GM23338 (cell line): Measurements from ENCODE around the gene WDR1. TPM values are rescaled to one million over a fixed set of nuclear protein-coding genes. Genes with fewer than 3 reads are reported as not detected.
A peak's percentile ranks its signal among the peaks of the same experiment; 100 is the strongest.

Experiments
- ATAC-seq: fragments of 200-7000 bp; cut with Tn5 transposase; 3 replicates; pipeline ENCODE4 v1.9.1; 2020
- DNase-seq: peaks from one replicate; pipeline ENCODE4 v3.0.0-alpha.2; 2015; ENCODE audit warnings: low spot score
- H2AFZ ChIP-seq: fragments of 200-600 bp; sonication (generic); 2 replicates; pipeline ENCODE4 v1.8.0; 2016; ENCODE audit warnings: antibody characterized with exemption, mild to moderate bottlenecking, moderate library complexity
- H3F3A ChIP-seq: fragments of 200-600 bp; sonication (generic); replicated peaks from 2 replicates; pipeline ENCODE4 v1.8.0; 2017; ENCODE audit warnings: antibody characterized with exemption, mixed run types, low read depth
- H3K27ac ChIP-seq: fragments of 200-600 bp; sonication (generic); 2 replicates; pipeline ENCODE4 v1.6.1; 2016; ENCODE audit warnings: low read depth
- H3K27me3 ChIP-seq: fragments of 200-600 bp; sonication (generic); 2 replicates; pipeline ENCODE4 v1.8.0; 2016; ENCODE audit warnings: mild to moderate bottlenecking, mixed run types, moderate library complexity; ENCODE audit not compliant: insufficient read depth
- H3K36me3 ChIP-seq: fragments of 200-600 bp; sonication (generic); 2 replicates; pipeline ENCODE4 v1.8.0; 2016; ENCODE audit warnings: mild to moderate bottlenecking; ENCODE audit not compliant: insufficient read depth
- H3K4me1 ChIP-seq: fragments of 200-600 bp; sonication (generic); 2 replicates; pipeline ENCODE4 v1.8.0; 2016; ENCODE audit warnings: mild to moderate bottlenecking, moderate library complexity; ENCODE audit not compliant: insufficient read depth
- H3K4me2 ChIP-seq: fragments of 200-600 bp; sonication (generic); 2 replicates; pipeline ENCODE4 v1.7.1; 2017; ENCODE audit warnings: mixed run types
- H3K4me3 ChIP-seq: fragments of 200-600 bp; sonication (generic); 2 replicates; pipeline ENCODE4 v1.6.1; 2016; ENCODE audit warnings: mixed run types
- H3K79me2 ChIP-seq: fragments of 200-600 bp; sonication (generic); replicated peaks from 2 replicates; pipeline ENCODE4 v1.8.0; 2017; ENCODE audit warnings: mild to moderate bottlenecking; ENCODE audit not compliant: insufficient read depth
- H3K9me2 ChIP-seq: fragments of 200-600 bp; sonication (generic); 2 replicates; pipeline ENCODE4 v1.8.0; 2017; ENCODE audit not compliant: insufficient read depth
- H4K20me1 ChIP-seq: fragments of 200-600 bp; sonication (generic); replicated peaks from 2 replicates; pipeline ENCODE4 v1.8.0; 2017; ENCODE audit warnings: mild to moderate bottlenecking; ENCODE audit not compliant: insufficient read depth
- H3K27ac Mint-ChIP-seq: 2 replicates; pipeline ENCODE4 v1.8.0; 2020; ENCODE audit warnings: inconsistent platforms, mild to moderate bottlenecking, moderate library complexity, mixed read lengths
- H3K27me3 Mint-ChIP-seq: 3 replicates; pipeline ENCODE4 v1.8.0; 2022; ENCODE audit warnings: low read depth, mild to moderate bottlenecking, moderate library complexity, mixed read lengths, inconsistent platforms; ENCODE audit not compliant: insufficient read depth, poor library complexity
- H3K36me3 Mint-ChIP-seq: 3 replicates; pipeline ENCODE4 v1.8.0; 2021; ENCODE audit warnings: low read depth, mild to moderate bottlenecking, inconsistent platforms, moderate library complexity, mixed read lengths
- H3K4me1 Mint-ChIP-seq: 3 replicates; pipeline ENCODE4 v1.8.0; 2020; ENCODE audit warnings: mild to moderate bottlenecking, inconsistent platforms, mixed read lengths
- H3K4me3 Mint-ChIP-seq: 3 replicates; pipeline ENCODE4 v1.8.0; 2021; ENCODE audit warnings: moderate library complexity, mild to moderate bottlenecking, inconsistent platforms, mixed read lengths
- H3K9me3 Mint-ChIP-seq: 3 replicates; pipeline ENCODE4 v1.8.0; 2020; ENCODE audit warnings: moderate library complexity, mild to moderate bottlenecking, inconsistent platforms, mixed read lengths
- CREB1 ChIP-seq: fragments of 250-450 bp; sonication (Bioruptor Pico); IDR thresholded peaks from 2 replicates; pipeline ENCODE4 v1.5.0; 2020; ENCODE audit warnings: low read depth, mild to moderate bottlenecking, moderate library complexity
- CTCF ChIP-seq, 2 experiments: fragments of 200-600 bp in 1 of 2; sonication (generic) in 1 of 2; conservative IDR thresholded peaks; 2 replicates each; pipeline versions ENCODE4 v1.5.1 to v1.6.1; 2016 to 2017; ENCODE audit warnings: antibody characterized with exemption in 2 of 2, low read depth in 2 of 2, mild to moderate bottlenecking in 2 of 2, moderate library complexity in 1 of 2
- ETS1 ChIP-seq: IDR thresholded peaks from 2 replicates; pipeline ENCODE4 v1.6.1; 2016; ENCODE audit warnings: antibody characterized with exemption
- JUNB ChIP-seq: IDR thresholded peaks from one replicate; pipeline ENCODE4 v1.6.1; 2016; ENCODE audit warnings: antibody characterized with exemption; ENCODE audit not compliant: unreplicated experiment
- POLR2AphosphoS5 ChIP-seq: IDR thresholded peaks from 2 replicates; pipeline ENCODE4 v1.6.1; 2016; ENCODE audit warnings: antibody characterized with exemption, low read depth
- STAT1 ChIP-seq: IDR thresholded peaks from one replicate; pipeline ENCODE4 v1.6.1; 2016; ENCODE audit warnings: antibody characterized with exemption; ENCODE audit not compliant: unreplicated experiment
- long read RNA-seq: library from polyadenylated mRNA; unstranded; transcript quantifications from one replicate; pipeline ENCODE4 v2.0.0, GENCODE V29; 2020; ENCODE audit not compliant: unreplicated experiment
- polyA plus RNA-seq: library from polyadenylated mRNA; unstranded; fragments of >200 nt; fragmentation: Nextera tagmentation; extraction: Ambion mirVana; gene quantifications from 2 replicates; pipeline ENCODE4 v1.2.1, GENCODE V29; 2016
- total RNA-seq: library from RNA; depleted of rRNA; stranded (reverse); fragments of >200 nt; shearing (Covaris generic); gene quantifications from 2 replicates; pipeline ENCODE4 v1.2.3, GENCODE V29; 2014; rRNA removed

Gene WDR1
- total RNA-seq (233 and 248 TPM in 2 replicates), polyA plus RNA-seq (90.9 and 93.2 TPM in 2 replicates)
- long read RNA-seq, transcript WDR1-202 (12 exons, 2,722 nt): minor isoform, 6 of 102 reads
- long read RNA-seq, transcript WDR1-203 (15 exons, 3,142 nt): major isoform, 78 of 102 reads
- long read RNA-seq, partial matches to known transcripts: 8 of 102 reads
- long read RNA-seq, other reads (novel, unspliced or antisense): 9 of 102 reads

GRCh38 chr4:10116569-10117358 is at the start of gene WDR1:
WDR1 (minus strand) TSS chr4:10116799; CDS start chr4:10116666, 133 bp downstream.
- Mint-ChIP-seq H3K4me1 (peaks cover 71% of the 10 kb centered on the region), H3K4me3 (peak within 1 kb of the TSS; percentile 96), H3K9me3 (no peaks in the 10 kb centered on the region; the same call in 2 of the 3 replicates), H3K36me3 (peaks cover 44% of the 10 kb centered on the region), H3K27me3 (peaks cover 33% of the 10 kb centered on the region), H3K27ac (peak within 1 kb of the TSS; percentile 98)
- peaks cover 47% of the 10 kb centered on the region for H3K79me2 ChIP-seq
- H3K4me3 ChIP-seq: peak within 1 kb of the TSS; percentile 66
- H3K9me2 ChIP-seq: no peaks in the 10 kb centered on the region
- H3F3A ChIP-seq: 0 out of 2 replicates have a peak, but pooled peaks cover 4% of the 10 kb centered on the region
- peak within 1 kb of the TSS; percentile 98 for H3K27ac ChIP-seq
- H3K4me1 ChIP-seq: peaks cover 36% of the 10 kb centered on the region
- no peaks in the 10 kb centered on the region for H3K27me3 ChIP-seq
- peaks cover 32% of the 10 kb centered on the region for H4K20me1 ChIP-seq
- no peak within 1 kb of the TSS for H2AFZ ChIP-seq
- TF ChIP-seq CREB1 (peak; percentile 91), POLR2AphosphoS5 (peak; percentile 98), STAT1 (no peak), JUNB (no peak), ETS1 (no peak)
- DNase-seq: peak; percentile 94
- peak within 1 kb of the TSS; percentile 89 for H3K4me2 ChIP-seq
- peaks cover 29% of the 10 kb centered on the region for H3K36me3 ChIP-seq
- ATAC-seq: peak; percentile 80

GRCh38 chr4:10164877-10165283 is 48.3 kb upstream of the WDR1 start:
- H3K27me3 Mint-ChIP-seq: peaks cover 3% of the 10 kb centered on the region
- Histone ChIP-seq H3K4me3 (no peak overlapping the region), H2AFZ (no peak overlapping the region), H3K79me2 (no peaks in the 10 kb centered on the region), H3K4me2 (no peak overlapping the region), H4K20me1 (no peaks in the 10 kb centered on the region), H3K27ac (no peak overlapping the region), H3F3A (no peaks in the 10 kb centered on the region), H3K36me3 (no peaks in the 10 kb centered on the region), H3K9me2 (no peaks in the 10 kb centered on the region), H3K4me1 (no peaks in the 10 kb centered on the region), H3K27me3 (no peaks in the 10 kb centered on the region)
- DNase-seq (peak; percentile 76), ATAC-seq (peak; percentile 44; the same call in 2 of the 3 replicates)
- TF ChIP-seq ETS1 (no peak), CTCF (conservative IDR thresholded peaks at IDR 0.05; ENCODE audit: low read depth in 2 of 2) (peak; percentile 76 to 83)
- H3K27ac Mint-ChIP-seq: no peak overlapping the region
- H3K36me3 Mint-ChIP-seq: no peaks in the 10 kb centered on the region
- H3K9me3 Mint-ChIP-seq: no peaks in the 10 kb centered on the region
- H3K4me3 Mint-ChIP-seq: no peak overlapping the region
- no peaks in the 10 kb centered on the region for H3K4me1 Mint-ChIP-seq
